Measurements from ENCODE around the gene TMEM140. TPM values are rescaled to one million over a fixed set of nuclear protein-coding genes. Genes with fewer than 3 reads are reported as not detected.
A peak's percentile ranks its signal among the peaks of the same experiment; 100 is the strongest.

The TMEM140 gene
- total and polyA plus RNA-seq, 2 experiments from 2014 or later, result 1.6 to 6.1 TPM

GRCh38 chr7:135109562-135109961 is 38.3 kb upstream of the TMEM140 start:
- in situ Hi-C loops (cut with MboI), result no loop called here
- Histone ChIP-seq H3K4me3 (no peak overlapping the region), H3K9me2 (ENCODE audit: insufficient read depth) (no peaks in the 10 kb centered on the region), H3K27ac (no peak overlapping the region), H3K4me1 (ENCODE audit: insufficient read depth) (no peaks in the 10 kb centered on the region), H4K20me1 (ENCODE audit: insufficient read depth) (no peaks in the 10 kb centered on the region), H2AFZ (no peak overlapping the region), H3K9ac (no peak overlapping the region), H3K4me2 (ENCODE audit: unreplicated experiment) (no peak overlapping the region), H3K27me3 (replicated peaks; ENCODE audit: insufficient read depth) (no peaks in the 10 kb centered on the region), H3K9me3 (ENCODE audit: low read depth) (no peaks in the 10 kb centered on the region), H3K36me3 (ENCODE audit: low read depth) (no peaks in the 10 kb centered on the region), H3F3A (ENCODE audit: insufficient read depth) (no peaks in the 10 kb centered on the region), H3K79me2 (ENCODE audit: insufficient read depth) (no peaks in the 10 kb centered on the region)
- no peak for DNase-seq
- no peak for TF ChIP-seq EZH2 (IDR thresholded peaks at IDR 0.05; ENCODE audit: insufficient read depth, poor library complexity, severe bottlenecking)
- no peak for TF ChIP-seq EZH2phosphoT487 (IDR thresholded peaks at IDR 0.05; ENCODE audit: insufficient read depth, low read depth)
- 60 to 71% methylated on average over 4 of the region's 4 CpGs for WGBS, 2 experiments (ENCODE audit: low coverage in 1 of 2, low lambda C conversion rate in 2 of 2, missing lambda C conversion rate in 2 of 2)

DNA sequence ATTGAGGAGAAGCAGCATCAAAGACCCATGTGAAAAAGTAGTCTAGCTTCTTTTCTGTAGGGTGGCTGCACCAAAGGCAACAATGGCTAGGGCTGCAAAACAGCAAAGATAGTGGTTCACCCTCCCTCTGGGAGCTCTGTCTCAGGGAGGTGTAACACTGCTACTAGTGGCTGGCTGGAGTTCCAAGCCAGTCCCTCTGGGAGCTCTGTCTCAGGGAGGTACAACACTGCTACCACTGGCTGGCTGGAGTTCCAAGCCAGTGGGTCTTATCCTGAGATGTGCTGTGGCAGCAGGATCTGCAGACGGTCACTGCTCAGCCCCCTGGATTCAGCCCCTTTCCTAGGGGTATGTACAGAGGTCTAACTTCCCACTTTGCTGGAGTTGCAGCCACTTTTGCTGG is 37.9 kb upstream of the TMEM140 start:
- Histone ChIP-seq H4K20me1 (ENCODE audit: insufficient read depth) (no peaks in the 10 kb centered on the region), H3K4me1 (ENCODE audit: insufficient read depth) (no peaks in the 10 kb centered on the region), H3K4me2 (ENCODE audit: unreplicated experiment) (no peak overlapping the region), H3K4me3 (no peak overlapping the region), H3K9ac (no peak overlapping the region), H3F3A (ENCODE audit: insufficient read depth) (no peaks in the 10 kb centered on the region), H3K9me3 (ENCODE audit: low read depth) (no peaks in the 10 kb centered on the region), H3K79me2 (ENCODE audit: insufficient read depth) (no peaks in the 10 kb centered on the region), H3K36me3 (ENCODE audit: low read depth) (no peaks in the 10 kb centered on the region), H3K27ac (no peak overlapping the region), H2AFZ (no peak overlapping the region), H3K27me3 (replicated peaks; ENCODE audit: insufficient read depth) (no peaks in the 10 kb centered on the region), H3K9me2 (ENCODE audit: insufficient read depth) (no peaks in the 10 kb centered on the region)
- no peak for DNase-seq
- in situ Hi-C loops (cut with MboI), result no loop called here
- TF ChIP-seq EZH2 (IDR thresholded peaks at IDR 0.05; ENCODE audit: insufficient read depth, poor library complexity, severe bottlenecking) (no peak), EZH2phosphoT487 (IDR thresholded peaks at IDR 0.05; ENCODE audit: insufficient read depth, low read depth) (no peak)
- 64 to 75% methylated on average over 1 of the region's 1 CpG for WGBS, 2 experiments (ENCODE audit: low coverage in 1 of 2, low lambda C conversion rate in 2 of 2, missing lambda C conversion rate in 2 of 2)

DNA sequence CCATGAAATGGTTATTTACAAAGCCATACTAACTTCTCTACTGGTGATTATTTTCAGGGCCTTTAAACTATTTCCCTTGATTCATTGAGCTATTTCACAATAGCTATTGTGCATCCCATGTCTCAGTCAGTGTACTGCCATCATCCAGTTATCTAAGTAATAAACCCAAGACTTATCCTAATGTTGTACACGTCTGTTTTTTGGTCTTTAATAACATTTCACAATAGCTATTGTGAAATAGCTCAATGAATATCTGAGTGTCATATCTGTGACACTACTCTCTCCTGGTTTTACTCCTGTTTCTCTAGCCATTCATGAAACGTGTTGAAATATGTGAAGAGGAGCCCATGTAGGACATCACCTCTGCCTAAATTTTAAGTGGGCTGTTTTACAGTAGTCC is 36.5 kb upstream of the TMEM140 start:
- no peaks in the 10 kb centered on the region for H3K9me3 ChIP-seq (ENCODE audit: low read depth)
- H3K4me1 ChIP-seq (ENCODE audit: insufficient read depth), result no peaks in the 10 kb centered on the region
- H3K27me3 ChIP-seq (replicated peaks; ENCODE audit: insufficient read depth), result no peaks in the 10 kb centered on the region
- no peak overlapping the region for H3K4me2 ChIP-seq (ENCODE audit: unreplicated experiment)
- H3K36me3 ChIP-seq (ENCODE audit: low read depth), result no peaks in the 10 kb centered on the region
- in situ Hi-C loops (cut with MboI), result no loop called here
- no peak overlapping the region for H3K27ac ChIP-seq
- no peaks in the 10 kb centered on the region for H3F3A ChIP-seq (ENCODE audit: insufficient read depth)
- no peak overlapping the region for H3K9ac ChIP-seq
- no peaks in the 10 kb centered on the region for H3K79me2 ChIP-seq (ENCODE audit: insufficient read depth)
- no peaks in the 10 kb centered on the region for H4K20me1 ChIP-seq (ENCODE audit: insufficient read depth)
- WGBS, 2 experiments (ENCODE audit: low coverage in 1 of 2, low lambda C conversion rate in 2 of 2, missing lambda C conversion rate in 2 of 2), result 10 to 17% methylated on average over 2 of the region's 2 CpGs
- no peak overlapping the region for H2AFZ ChIP-seq
- no peaks in the 10 kb centered on the region for H3K9me2 ChIP-seq (ENCODE audit: insufficient read depth)
- TF ChIP-seq EZH2phosphoT487 (IDR thresholded peaks at IDR 0.05; ENCODE audit: insufficient read depth, low read depth), result no peak
- no peak for TF ChIP-seq EZH2 (IDR thresholded peaks at IDR 0.05; ENCODE audit: insufficient read depth, poor library complexity, severe bottlenecking)
- DNase-seq, result peak; percentile 10
- no peak overlapping the region for H3K4me3 ChIP-seq

DNA sequence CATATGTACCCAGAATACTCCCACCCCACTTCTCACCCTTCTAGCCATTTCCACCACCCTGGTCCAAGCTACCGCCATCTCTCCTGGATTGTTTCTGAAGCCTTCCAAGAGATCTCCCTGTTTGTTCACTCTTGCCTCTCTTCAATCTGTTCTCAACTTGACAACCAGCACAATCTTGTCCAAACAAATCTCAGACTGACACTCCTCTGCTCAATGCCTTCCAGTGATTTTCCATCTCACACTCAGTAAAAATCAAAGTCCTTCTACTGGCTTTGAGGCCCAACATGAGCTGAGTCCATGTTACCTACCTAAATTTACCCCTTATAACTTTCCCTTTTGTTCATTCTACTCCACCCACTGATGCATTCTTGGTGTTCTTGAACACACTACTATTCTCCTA is 33.2 kb upstream of the TMEM140 start:
- no peaks in the 10 kb centered on the region for H3F3A ChIP-seq (ENCODE audit: insufficient read depth)
- in situ Hi-C loops (cut with MboI), result no loop called here
- H3K36me3 ChIP-seq (ENCODE audit: low read depth), result no peaks in the 10 kb centered on the region
- no peaks in the 10 kb centered on the region for H3K4me1 ChIP-seq (ENCODE audit: insufficient read depth)
- H3K27ac ChIP-seq, result no peak overlapping the region
- DNase-seq, result no peak
- 39 to 56% methylated on average over 1 of the region's 1 CpG for WGBS, 2 experiments (ENCODE audit: low coverage in 1 of 2, low lambda C conversion rate in 2 of 2, missing lambda C conversion rate in 2 of 2)
- no peaks in the 10 kb centered on the region for H3K79me2 ChIP-seq (ENCODE audit: insufficient read depth)
- no peaks in the 10 kb centered on the region for H4K20me1 ChIP-seq (ENCODE audit: insufficient read depth)
- no peak overlapping the region for H2AFZ ChIP-seq
- H3K4me2 ChIP-seq (ENCODE audit: unreplicated experiment), result no peak overlapping the region
- no peaks in the 10 kb centered on the region for H3K9me3 ChIP-seq (ENCODE audit: low read depth)
- no peaks in the 10 kb centered on the region for H3K27me3 ChIP-seq (replicated peaks; ENCODE audit: insufficient read depth)
- no peak overlapping the region for H3K9ac ChIP-seq
- no peaks in the 10 kb centered on the region for H3K9me2 ChIP-seq (ENCODE audit: insufficient read depth)
- no peak for TF ChIP-seq EZH2phosphoT487 (IDR thresholded peaks at IDR 0.05; ENCODE audit: insufficient read depth, low read depth)
- no peak overlapping the region for H3K4me3 ChIP-seq

GRCh38 chr7:135117096-135117495 is 30.8 kb upstream of the TMEM140 start:
- in situ Hi-C loops (cut with MboI), result no loop called here
- DNase-seq, result no peak

More at GRCh38 chr7:135117096-135117495, 30.8 kb upstream of the TMEM140 start:
- WGBS, 2 experiments (ENCODE audit: low coverage in 1 of 2, low lambda C conversion rate in 2 of 2, missing lambda C conversion rate in 2 of 2), result 74 to 85% methylated on average over 1 of the region's 1 CpG
- Histone ChIP-seq H3K9ac (no peak overlapping the region), H3K9me2 (ENCODE audit: insufficient read depth) (no peaks in the 10 kb centered on the region), H3K9me3 (ENCODE audit: low read depth) (no peaks in the 10 kb centered on the region), H3K36me3 (ENCODE audit: low read depth) (no peaks in the 10 kb centered on the region), H2AFZ (no peak overlapping the region), H3K27me3 (replicated peaks; ENCODE audit: insufficient read depth) (no peaks in the 10 kb centered on the region), H4K20me1 (ENCODE audit: insufficient read depth) (no peaks in the 10 kb centered on the region), H3K79me2 (ENCODE audit: insufficient read depth) (no peaks in the 10 kb centered on the region), H3K27ac (no peak overlapping the region), H3K4me2 (ENCODE audit: unreplicated experiment) (no peak overlapping the region), H3F3A (ENCODE audit: insufficient read depth) (no peaks in the 10 kb centered on the region), H3K4me3 (no peak overlapping the region), H3K4me1 (ENCODE audit: insufficient read depth) (no peaks in the 10 kb centered on the region)
- TF ChIP-seq EZH2phosphoT487 (IDR thresholded peaks at IDR 0.05; ENCODE audit: insufficient read depth, low read depth), result no peak
- no peak for TF ChIP-seq EZH2 (IDR thresholded peaks at IDR 0.05; ENCODE audit: insufficient read depth, poor library complexity, severe bottlenecking)

All from GM23248 (cell line).